GM19238 (cell line): ENCODE data around the gene PTX4.

Experiments used
- DNase-seq: peaks from one replicate; pipeline ENCODE4 v3.0.0; 2011; ENCODE audit warnings: low spot score; ENCODE audit not compliant: insufficient read length

The PTX4 gene

GRCh38 chr16:1500465-1501150, 11.9 kb upstream of the PTX4 start:
- DNase-seq, result no peak

- no peak for DNase-seq
Observed at GRCh38 chr16:1499756-1500464, 11.2 kb upstream of the PTX4 start.

GRCh38 chr16:1498899-1499676, 10.3 kb upstream of the PTX4 start:
- DNase-seq, result no peak

- DNase-seq, result no peak
Observed at GRCh38 chr16:1497014-1497598, 8.4 kb upstream of the PTX4 start.

GRCh38 chr16:1496464-1496863, 7.7 kb upstream of the PTX4 start:
- no peak for DNase-seq

- DNase-seq, result no peak
Observed at GRCh38 chr16:1495889-1496262, 7.1 kb upstream of the PTX4 start.

- DNase-seq, result no peak
Observed at GRCh38 chr16:1495211-1495888, 6.6 kb upstream of the PTX4 start.

GRCh38 chr16:1494711-1495110, 6.0 kb upstream of the PTX4 start:
- no peak for DNase-seq

- DNase-seq, result no peak
Observed at GRCh38 chr16:1494129-1494640, 5.4 kb upstream of the PTX4 start.

- no peak for DNase-seq
Observed at GRCh38 chr16:1493746-1494094, 5.0 kb upstream of the PTX4 start.

GRCh38 chr16:1492923-1493745, 4.4 kb upstream of the PTX4 start, which contains the start of gene TELO2:
TSS of gene TELO2 (plus strand) at chr16:1493360. CDS start at chr16:1494282, 922 bp downstream.
- DNase-seq, result peak; percentile 96

GRCh38 chr16:1492082-1492922, 3.6 kb upstream of the PTX4 start:
- DNase-seq, result no peak

- no peak for DNase-seq
Observed at GRCh38 chr16:1491327-1491726, 2.6 kb upstream of the PTX4 start.

- no peak for DNase-seq
Observed at GRCh38 chr16:1489077-1489476, 333 bp upstream of the PTX4 start.

GRCh38 chr16:1488054-1488601, 616 bp downstream of the PTX4 start:
- DNase-seq, result no peak

GRCh38 chr16:1487395-1488053, 1.2 kb downstream of the PTX4 start:
- no peak for DNase-seq

GRCh38 chr16:1486551-1487390, 2.0 kb downstream of the PTX4 start:
- no peak for DNase-seq
